ENCODE measurements around the gene CLN3. TPM values are rescaled to one million over a fixed set of nuclear protein-coding genes. Genes with fewer than 3 reads are reported as not detected.
A peak's percentile ranks its signal among the peaks of the same experiment; 100 is the strongest.

Gene CLN3
- total and polyA plus RNA-seq, 2 of the 13 experiments (the other 11 are each of a cell fraction or from before 2014, with no cell fraction given): 23.4 to 46.8 TPM

DNA sequence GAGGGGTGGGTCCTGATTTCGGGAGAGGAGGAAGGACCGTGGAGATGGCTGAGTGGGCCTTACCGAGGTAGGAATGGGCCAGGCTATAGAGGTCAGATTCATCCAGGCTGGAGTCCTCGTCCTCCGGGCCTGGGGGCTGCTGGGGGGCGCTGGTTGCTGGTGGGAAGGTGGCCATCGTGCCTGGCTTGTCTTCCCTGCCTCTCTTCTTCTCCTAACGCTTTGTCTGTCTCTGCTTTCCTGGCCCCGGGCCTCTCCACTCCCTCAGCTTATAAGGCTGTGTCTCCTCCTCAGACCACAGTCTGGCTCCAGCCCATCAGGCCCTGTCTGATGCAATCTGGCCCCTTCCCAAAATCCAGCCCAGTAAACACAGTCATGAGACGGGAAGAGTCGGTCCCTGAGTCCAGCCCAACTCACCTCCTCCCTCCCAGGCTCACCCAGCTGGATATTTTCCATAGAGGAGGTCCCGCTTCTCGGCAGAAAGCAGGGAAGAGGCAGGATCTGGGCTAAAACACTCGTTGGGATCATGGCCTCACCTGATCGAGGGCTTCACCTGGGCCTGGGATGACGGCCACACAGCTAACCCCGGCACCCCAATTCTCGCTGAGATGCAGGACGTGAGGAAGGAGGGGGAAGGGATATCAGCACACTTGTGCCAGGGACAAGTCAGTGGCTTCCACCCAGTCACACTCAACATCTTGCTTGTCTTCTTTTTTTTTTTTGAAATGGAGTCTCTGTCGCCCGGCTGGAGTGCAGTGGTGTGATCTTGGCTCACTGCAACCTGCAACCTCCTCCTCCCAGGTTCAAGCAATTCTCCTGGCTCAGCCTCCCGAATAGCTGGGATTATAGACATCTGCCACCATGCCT lies 47.1 kb upstream of the CLN3 start, which contains the start of gene NUPR1 (continued):
- TF ChIP-seq, protein P1, sequence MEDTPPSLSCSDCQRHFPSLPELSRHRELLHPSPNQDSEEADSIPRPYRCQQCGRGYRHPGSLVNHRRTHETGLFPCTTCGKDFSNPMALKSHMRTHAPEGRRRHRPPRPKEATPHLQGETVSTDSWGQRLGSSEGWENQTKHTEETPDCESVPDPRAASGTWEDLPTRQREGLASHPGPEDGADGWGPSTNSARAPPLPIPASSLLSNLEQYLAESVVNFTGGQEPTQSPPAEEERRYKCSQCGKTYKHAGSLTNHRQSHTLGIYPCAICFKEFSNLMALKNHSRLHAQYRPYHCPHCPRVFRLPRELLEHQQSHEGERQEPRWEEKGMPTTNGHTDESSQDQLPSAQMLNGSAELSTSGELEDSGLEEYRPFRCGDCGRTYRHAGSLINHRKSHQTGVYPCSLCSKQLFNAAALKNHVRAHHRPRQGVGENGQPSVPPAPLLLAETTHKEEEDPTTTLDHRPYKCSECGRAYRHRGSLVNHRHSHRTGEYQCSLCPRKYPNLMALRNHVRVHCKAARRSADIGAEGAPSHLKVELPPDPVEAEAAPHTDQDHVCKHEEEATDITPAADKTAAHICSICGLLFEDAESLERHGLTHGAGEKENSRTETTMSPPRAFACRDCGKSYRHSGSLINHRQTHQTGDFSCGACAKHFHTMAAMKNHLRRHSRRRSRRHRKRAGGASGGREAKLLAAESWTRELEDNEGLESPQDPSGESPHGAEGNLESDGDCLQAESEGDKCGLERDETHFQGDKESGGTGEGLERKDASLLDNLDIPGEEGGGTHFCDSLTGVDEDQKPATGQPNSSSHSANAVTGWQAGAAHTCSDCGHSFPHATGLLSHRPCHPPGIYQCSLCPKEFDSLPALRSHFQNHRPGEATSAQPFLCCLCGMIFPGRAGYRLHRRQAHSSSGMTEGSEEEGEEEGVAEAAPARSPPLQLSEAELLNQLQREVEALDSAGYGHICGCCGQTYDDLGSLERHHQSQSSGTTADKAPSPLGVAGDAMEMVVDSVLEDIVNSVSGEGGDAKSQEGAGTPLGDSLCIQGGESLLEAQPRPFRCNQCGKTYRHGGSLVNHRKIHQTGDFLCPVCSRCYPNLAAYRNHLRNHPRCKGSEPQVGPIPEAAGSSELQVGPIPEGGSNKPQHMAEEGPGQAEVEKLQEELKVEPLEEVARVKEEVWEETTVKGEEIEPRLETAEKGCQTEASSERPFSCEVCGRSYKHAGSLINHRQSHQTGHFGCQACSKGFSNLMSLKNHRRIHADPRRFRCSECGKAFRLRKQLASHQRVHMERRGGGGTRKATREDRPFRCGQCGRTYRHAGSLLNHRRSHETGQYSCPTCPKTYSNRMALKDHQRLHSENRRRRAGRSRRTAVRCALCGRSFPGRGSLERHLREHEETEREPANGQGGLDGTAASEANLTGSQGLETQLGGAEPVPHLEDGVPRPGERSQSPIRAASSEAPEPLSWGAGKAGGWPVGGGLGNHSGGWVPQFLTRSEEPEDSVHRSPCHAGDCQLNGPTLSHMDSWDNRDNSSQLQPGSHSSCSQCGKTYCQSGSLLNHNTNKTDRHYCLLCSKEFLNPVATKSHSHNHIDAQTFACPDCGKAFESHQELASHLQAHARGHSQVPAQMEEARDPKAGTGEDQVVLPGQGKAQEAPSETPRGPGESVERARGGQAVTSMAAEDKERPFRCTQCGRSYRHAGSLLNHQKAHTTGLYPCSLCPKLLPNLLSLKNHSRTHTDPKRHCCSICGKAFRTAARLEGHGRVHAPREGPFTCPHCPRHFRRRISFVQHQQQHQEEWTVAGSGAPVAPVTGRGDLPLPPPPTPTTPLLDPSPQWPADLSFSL (CRISPR knock-in tag; IDR thresholded peaks at IDR 0.05): peak; percentile 61; the same call in 1 of the 2 replicates
- peak; percentile 66; the same call in 1 of the 2 replicates for TF ChIP-seq PHF8 (CRISPR knock-in tag; IDR thresholded peaks at IDR 0.05)
- TF ChIP-seq ZFP62 (CRISPR knock-in tag; IDR thresholded peaks at IDR 0.05): no peak
- no peak for TF ChIP-seq ZNF737 (CRISPR knock-in tag; IDR thresholded peaks at IDR 0.05; ENCODE audit: borderline replicate concordance)
- TF ChIP-seq CHD2 (IDR thresholded peaks at IDR 0.05; ENCODE audit: low read depth, low read length): no peak
- no peak for TF ChIP-seq NPAS2 (CRISPR knock-in tag; IDR thresholded peaks at IDR 0.05; ENCODE audit: borderline replicate concordance)
- 0 out of 2 replicates have a peak, but pooled peaks have one; percentile 49 for TF ChIP-seq HDAC1 (CRISPR knock-in tag; IDR thresholded peaks at IDR 0.05)
- no peak for TF ChIP-seq RELA (CRISPR knock-in tag; IDR thresholded peaks at IDR 0.05)
- peak; percentile 52; the same call in 1 of the 2 replicates for TF ChIP-seq ZNF451 (CRISPR knock-in tag; IDR thresholded peaks at IDR 0.05)
- 0 out of 2 replicates have a peak, but pooled peaks have one; percentile 18 for TF ChIP-seq ZNF543 (CRISPR knock-in tag; IDR thresholded peaks at IDR 0.05)
- no peak for TF ChIP-seq FOXA1 (IDR thresholded peaks at IDR 0.05)
- TF ChIP-seq FOXA1 (CRISPR knock-in tag; IDR thresholded peaks at IDR 0.05): peak; percentile 84
- TF ChIP-seq ZNF331 (CRISPR knock-in tag; IDR thresholded peaks at IDR 0.05): peak; percentile 93
- TF ChIP-seq, protein P2, sequence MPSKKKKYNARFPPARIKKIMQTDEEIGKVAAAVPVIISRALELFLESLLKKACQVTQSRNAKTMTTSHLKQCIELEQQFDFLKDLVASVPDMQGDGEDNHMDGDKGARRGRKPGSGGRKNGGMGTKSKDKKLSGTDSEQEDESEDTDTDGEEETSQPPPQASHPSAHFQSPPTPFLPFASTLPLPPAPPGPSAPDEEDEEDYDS (CRISPR knock-in tag; IDR thresholded peaks at IDR 0.05): peak; percentile 80; the same call in 1 of the 2 replicates
- peak; percentile 79; the same call in 1 of the 2 replicates for TF ChIP-seq DR1 (CRISPR knock-in tag; IDR thresholded peaks at IDR 0.05)
- TF ChIP-seq ZNF296 (CRISPR knock-in tag; conservative IDR thresholded peaks at IDR 0.05): no peak

Data from HepG2 (cell line).